ENCODE results near the gene TTC9C.

- no peak for TF ChIP-seq CTCF (IDR thresholded peaks at IDR 0.05 in 2 of 3, conservative IDR thresholded peaks at IDR 0.05 in 1 of 3; ENCODE audit: borderline replicate concordance in 1 of 3, insufficient read depth in 1 of 3, low read depth in 2 of 3, low read length in 2 of 3)
- no peak for TF ChIP-seq SIN3A (IDR thresholded peaks at IDR 0.05; ENCODE audit: low read depth)
- TF ChIP-seq YY1 (IDR thresholded peaks at IDR 0.05; ENCODE audit: extremely low read depth, insufficient replicate concordance, low read depth, low read length) = no peak
- no peak for TF ChIP-seq EZH2phosphoT487 (IDR thresholded peaks at IDR 0.05; ENCODE audit: borderline replicate concordance)
- TF ChIP-seq EZH2 (IDR thresholded peaks at IDR 0.05) = no peak
- TF ChIP-seq JUND (IDR thresholded peaks at IDR 0.05) = no peak
- no peak for TF ChIP-seq RAD21 (IDR thresholded peaks at IDR 0.05; ENCODE audit: low read depth)
- TF ChIP-seq SP1 (IDR thresholded peaks at IDR 0.05; ENCODE audit: low read depth) = no peak
- no peak for TF ChIP-seq POLR2A (IDR thresholded peaks at IDR 0.05; ENCODE audit: borderline replicate concordance, extremely low read depth, insufficient read depth, insufficient read length)
- TF ChIP-seq ATF3 (IDR thresholded peaks at IDR 0.05) = no peak
- TF ChIP-seq REST (IDR thresholded peaks at IDR 0.05; ENCODE audit: low read depth) = no peak
Observed at GRCh38 chr11:62719302-62719978, 8.8 kb upstream of the TTC9C start.

All from HCT116 (cell line).